HEK293 (cell line): ENCODE data around the gene CYP2S1.

ENCODE experiments used
- ZNF175 ChIP-seq: fragments of 450-650 bp; formaldehyde crosslinking; IDR thresholded peaks from 2 replicates; pipeline ENCODE4 v1.5.1; 2016; ENCODE audit warnings: missing biosample characterization, missing genetic modification characterization
- ZNF248 ChIP-seq: fragments of 450-650 bp; formaldehyde crosslinking; IDR thresholded peaks from 2 replicates; pipeline ENCODE4 v1.5.1; 2017; ENCODE audit warnings: missing biosample characterization, missing genetic modification characterization
- ZNF274 ChIP-seq, 2 experiments: fragments of 200-500 bp in 1 of 2; fragments of 450-650 bp in 1 of 2; sonication (Bioruptor generic) in 1 of 2; formaldehyde crosslinking in 1 of 2; IDR thresholded peaks; 2 replicates each; pipeline versions ENCODE4 v1.5.1 to v1.6.1; 2014 to 2016; ENCODE audit warnings: borderline replicate concordance in 1 of 2, inconsistent platforms in 1 of 2, low read length in 1 of 2, missing biosample characterization in 1 of 2, missing genetic modification characterization in 1 of 2
- ZNF544 ChIP-seq: fragments of 450-650 bp; formaldehyde crosslinking; IDR thresholded peaks from 2 replicates; pipeline ENCODE4 v1.5.0; 2017; ENCODE audit warnings: missing biosample characterization, missing genetic modification characterization
- ZNF596 ChIP-seq: fragments of 450-650 bp; IDR thresholded peaks from 2 replicates; pipeline ENCODE4 v1.5.0; 2018; ENCODE audit warnings: missing biosample characterization, mild to moderate bottlenecking, missing genetic modification characterization, moderate library complexity
- ZNF701 ChIP-seq: fragments of 450-650 bp; formaldehyde crosslinking; IDR thresholded peaks from 2 replicates; pipeline ENCODE4 v1.5.1; 2016; ENCODE audit warnings: missing biosample characterization, missing genetic modification characterization
- ZNF76 ChIP-seq: fragments of 450-650 bp; formaldehyde crosslinking; IDR thresholded peaks from 2 replicates; pipeline ENCODE4; 2016; ENCODE audit warnings: low read depth, missing biosample characterization, missing genetic modification characterization, borderline replicate concordance
- TF ChIP-seq, protein P1 (sequence below): fragments of 450-650 bp; formaldehyde crosslinking; IDR thresholded peaks from 2 replicates; pipeline ENCODE4 v1.5.1; 2016; ENCODE audit warnings: missing biosample characterization, missing genetic modification characterization
- TF ChIP-seq, protein P2 (sequence below): fragments of 450-650 bp; formaldehyde crosslinking; IDR thresholded peaks from 2 replicates; pipeline ENCODE4 v1.5.1; 2016; ENCODE audit warnings: missing biosample characterization, missing genetic modification characterization
- TF ChIP-seq, protein P3 (sequence below): fragments of 450-650 bp; formaldehyde crosslinking; IDR thresholded peaks from 2 replicates; pipeline ENCODE4 v1.5.1; 2016; ENCODE audit warnings: missing biosample characterization, missing genetic modification characterization, low read depth

DNA sequence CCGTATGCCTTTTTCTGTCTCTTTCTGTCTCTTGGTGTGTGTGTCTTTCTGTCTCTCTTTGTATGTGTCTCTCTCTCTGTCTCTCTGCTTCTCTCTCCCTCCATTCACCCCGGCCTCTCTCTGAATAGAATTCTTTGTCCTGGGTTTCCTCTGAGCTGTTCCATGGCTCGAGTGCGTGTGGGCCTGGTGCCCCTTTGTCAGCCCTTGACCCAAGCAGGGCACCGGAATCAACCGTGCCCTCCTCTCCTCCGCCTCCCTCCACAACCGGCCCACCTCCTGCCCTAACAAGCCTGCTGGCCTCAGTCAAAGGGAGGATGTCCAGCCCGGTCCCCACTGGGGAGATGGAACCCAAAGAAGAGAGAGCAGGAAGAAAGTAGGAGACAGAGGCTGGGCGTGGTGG lies 29.2 kb downstream of the CYP2S1 start:
- TF ChIP-seq, protein P1, sequence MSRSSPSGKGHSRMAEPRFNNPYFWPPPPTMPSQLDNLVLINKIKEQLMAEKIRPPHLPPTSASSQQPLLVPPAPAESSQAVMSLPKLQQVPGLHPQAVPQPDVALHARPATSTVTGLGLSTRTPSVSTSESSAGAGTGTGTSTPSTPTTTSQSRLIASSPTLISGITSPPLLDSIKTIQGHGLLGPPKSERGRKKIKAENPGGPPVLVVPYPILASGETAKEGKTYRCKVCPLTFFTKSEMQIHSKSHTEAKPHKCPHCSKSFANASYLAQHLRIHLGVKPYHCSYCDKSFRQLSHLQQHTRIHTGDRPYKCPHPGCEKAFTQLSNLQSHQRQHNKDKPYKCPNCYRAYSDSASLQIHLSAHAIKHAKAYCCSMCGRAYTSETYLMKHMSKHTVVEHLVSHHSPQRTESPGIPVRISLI (tag by site-specific recombination), result no peak
- TF ChIP-seq, protein P2, sequence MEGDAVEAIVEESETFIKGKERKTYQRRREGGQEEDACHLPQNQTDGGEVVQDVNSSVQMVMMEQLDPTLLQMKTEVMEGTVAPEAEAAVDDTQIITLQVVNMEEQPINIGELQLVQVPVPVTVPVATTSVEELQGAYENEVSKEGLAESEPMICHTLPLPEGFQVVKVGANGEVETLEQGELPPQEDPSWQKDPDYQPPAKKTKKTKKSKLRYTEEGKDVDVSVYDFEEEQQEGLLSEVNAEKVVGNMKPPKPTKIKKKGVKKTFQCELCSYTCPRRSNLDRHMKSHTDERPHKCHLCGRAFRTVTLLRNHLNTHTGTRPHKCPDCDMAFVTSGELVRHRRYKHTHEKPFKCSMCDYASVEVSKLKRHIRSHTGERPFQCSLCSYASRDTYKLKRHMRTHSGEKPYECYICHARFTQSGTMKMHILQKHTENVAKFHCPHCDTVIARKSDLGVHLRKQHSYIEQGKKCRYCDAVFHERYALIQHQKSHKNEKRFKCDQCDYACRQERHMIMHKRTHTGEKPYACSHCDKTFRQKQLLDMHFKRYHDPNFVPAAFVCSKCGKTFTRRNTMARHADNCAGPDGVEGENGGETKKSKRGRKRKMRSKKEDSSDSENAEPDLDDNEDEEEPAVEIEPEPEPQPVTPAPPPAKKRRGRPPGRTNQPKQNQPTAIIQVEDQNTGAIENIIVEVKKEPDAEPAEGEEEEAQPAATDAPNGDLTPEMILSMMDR (tag by site-specific recombination), result no peak
- TF ChIP-seq, protein P3, sequence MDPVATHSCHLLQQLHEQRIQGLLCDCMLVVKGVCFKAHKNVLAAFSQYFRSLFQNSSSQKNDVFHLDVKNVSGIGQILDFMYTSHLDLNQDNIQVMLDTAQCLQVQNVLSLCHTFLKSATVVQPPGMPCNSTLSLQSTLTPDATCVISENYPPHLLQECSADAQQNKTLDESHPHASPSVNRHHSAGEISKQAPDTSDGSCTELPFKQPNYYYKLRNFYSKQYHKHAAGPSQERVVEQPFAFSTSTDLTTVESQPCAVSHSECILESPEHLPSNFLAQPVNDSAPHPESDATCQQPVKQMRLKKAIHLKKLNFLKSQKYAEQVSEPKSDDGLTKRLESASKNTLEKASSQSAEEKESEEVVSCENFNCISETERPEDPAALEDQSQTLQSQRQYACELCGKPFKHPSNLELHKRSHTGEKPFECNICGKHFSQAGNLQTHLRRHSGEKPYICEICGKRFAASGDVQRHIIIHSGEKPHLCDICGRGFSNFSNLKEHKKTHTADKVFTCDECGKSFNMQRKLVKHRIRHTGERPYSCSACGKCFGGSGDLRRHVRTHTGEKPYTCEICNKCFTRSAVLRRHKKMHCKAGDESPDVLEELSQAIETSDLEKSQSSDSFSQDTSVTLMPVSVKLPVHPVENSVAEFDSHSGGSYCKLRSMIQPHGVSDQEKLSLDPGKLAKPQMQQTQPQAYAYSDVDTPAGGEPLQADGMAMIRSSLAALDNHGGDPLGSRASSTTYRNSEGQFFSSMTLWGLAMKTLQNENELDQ (tag by site-specific recombination), result no peak
- TF ChIP-seq ZNF175, result no peak
- no peak for TF ChIP-seq ZNF701 (tag by site-specific recombination)
- no peak for TF ChIP-seq ZNF544
- no peak for TF ChIP-seq ZNF76 (tag by site-specific recombination)
- TF ChIP-seq ZNF274 (IDR thresholded peaks at IDR 0.05; ENCODE audit: low read length), result no peak
- TF ChIP-seq ZNF274 (tag by site-specific recombination; IDR thresholded peaks at IDR 0.05; ENCODE audit: borderline replicate concordance), result no peak
- TF ChIP-seq ZNF248 (tag by site-specific recombination), result no peak
- TF ChIP-seq ZNF596 (tag by site-specific recombination), result no peak
